HL-60/S4 (cell line): ENCODE results near the gene NLGN4X.

Experiments used
- in situ Hi-C: fragments of 300-500 bp; cut with MboI; formaldehyde crosslinking; loops from 2 replicates; pipeline ENCODE4 v1.14.3; 2022; ENCODE audit warnings: low sequenced_read_pairs

Gene NLGN4X

GRCh38 chrX:6228720-6229119 lies at the start of gene NLGN4X:
TSS of gene NLGN4X (minus strand) at chrX:6228867. CDS start at chrX:6151466, 77,401 bp downstream.
- in situ Hi-C loops: no loop called here

DNA sequence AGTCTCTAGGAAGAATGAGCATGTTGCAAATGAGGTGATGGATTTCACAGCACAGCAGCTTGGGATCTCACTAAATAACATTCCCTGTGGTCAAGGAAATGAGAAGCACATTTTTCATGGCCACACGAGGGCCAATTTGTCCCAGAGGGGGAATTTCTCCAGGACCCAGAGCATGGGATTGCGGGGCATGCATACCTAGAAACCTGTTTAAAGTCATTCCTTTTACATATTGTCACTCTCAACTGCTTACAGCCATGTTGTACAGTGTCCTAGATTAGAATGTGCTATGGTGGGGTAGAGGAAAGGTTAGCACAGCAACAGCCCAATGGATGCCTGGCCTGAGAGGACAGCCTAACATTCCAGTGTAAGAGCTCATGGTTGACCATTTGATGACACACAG lies 37.4 kb upstream of the NLGN4X start:
- in situ Hi-C loops: no loop called here

GRCh38 chrX:6262959-6263358 lies 34.3 kb upstream of the NLGN4X start:
- in situ Hi-C loops: no loop called here

DNA sequence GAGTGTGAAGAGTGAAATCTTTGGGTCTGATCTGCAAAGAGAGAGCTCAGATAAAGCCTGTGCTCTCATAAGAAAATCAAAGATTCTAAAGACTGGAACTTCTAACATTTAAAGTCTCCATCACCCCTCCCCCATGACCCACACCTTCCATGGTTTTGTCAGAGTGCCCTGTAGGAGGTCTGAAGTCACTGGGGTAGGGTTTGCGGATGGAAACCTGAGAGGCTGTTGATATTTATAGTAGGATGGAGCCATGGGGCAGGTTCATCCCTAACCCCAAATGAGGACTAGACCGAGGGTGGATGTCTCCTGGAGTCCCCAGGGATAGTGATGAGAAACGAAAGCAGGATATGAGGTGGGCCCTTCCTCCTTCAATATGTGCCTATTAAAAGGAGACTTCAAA lies 28.4 kb upstream of the NLGN4X start:
- in situ Hi-C loops: no loop called here

DNA sequence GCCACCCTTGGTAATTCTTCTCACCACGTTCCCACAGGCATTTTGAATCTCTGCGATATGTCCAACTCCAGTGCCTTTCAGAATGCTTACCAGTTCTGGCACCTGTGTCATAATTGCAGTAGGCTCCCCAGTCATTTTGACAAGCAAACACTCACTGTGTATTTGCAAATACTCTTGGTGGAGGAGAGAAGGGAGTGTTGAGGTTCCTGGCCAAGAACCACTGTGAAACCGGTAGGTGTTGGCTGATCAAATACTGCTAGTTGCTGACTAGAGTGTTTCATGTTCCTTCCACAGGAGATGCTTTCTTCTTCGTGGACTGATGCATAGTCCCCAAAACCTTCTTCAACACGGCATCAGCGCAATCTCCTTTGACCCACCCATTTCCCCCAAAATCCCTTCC lies 16.0 kb upstream of the NLGN4X start:
- in situ Hi-C loops: no loop called here

GRCh38 chrX:6238576-6238975 lies 9.9 kb upstream of the NLGN4X start:
- in situ Hi-C loops: no loop called here

DNA sequence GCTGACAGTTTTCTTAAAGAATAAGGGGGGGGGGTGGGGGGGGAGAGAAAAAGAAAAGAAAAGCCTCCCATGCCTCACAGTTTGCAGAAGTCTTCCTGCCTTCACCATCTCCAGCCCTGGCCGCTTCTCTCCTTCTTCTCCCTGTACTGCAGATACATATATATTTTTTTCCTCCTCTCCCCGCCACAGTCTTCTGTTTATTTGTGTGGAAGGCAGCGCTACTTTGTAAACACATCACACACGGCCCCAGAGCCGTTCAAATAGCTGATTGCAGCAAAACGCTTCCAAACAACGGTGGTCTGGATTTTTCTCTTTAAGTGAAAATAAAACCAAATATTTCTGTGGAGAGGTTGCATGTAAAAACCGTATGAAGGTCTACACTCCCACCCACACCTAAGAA lies 732 bp downstream of the NLGN4X start:
- in situ Hi-C loops: no loop called here

DNA sequence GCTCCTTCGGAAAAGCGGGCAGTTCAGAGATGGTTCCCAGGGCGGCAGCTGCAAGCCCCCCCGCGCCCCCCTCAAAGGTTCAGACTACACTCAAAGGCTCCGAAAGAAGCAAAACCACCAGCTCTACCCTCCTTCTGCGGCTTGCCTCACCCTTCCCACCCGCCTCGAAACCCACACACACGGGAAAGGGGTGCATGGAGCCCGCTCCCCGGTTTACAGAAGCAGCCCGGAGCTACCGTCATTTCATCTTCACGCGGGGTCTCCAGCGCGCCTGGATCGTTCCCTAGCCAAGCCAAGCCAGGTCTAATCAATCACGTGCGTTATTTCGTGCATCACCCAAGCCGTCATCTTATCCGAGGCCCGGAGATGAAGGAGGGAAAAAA lies 1.2 kb downstream of the NLGN4X start:
- in situ Hi-C loops: no loop called here

DNA sequence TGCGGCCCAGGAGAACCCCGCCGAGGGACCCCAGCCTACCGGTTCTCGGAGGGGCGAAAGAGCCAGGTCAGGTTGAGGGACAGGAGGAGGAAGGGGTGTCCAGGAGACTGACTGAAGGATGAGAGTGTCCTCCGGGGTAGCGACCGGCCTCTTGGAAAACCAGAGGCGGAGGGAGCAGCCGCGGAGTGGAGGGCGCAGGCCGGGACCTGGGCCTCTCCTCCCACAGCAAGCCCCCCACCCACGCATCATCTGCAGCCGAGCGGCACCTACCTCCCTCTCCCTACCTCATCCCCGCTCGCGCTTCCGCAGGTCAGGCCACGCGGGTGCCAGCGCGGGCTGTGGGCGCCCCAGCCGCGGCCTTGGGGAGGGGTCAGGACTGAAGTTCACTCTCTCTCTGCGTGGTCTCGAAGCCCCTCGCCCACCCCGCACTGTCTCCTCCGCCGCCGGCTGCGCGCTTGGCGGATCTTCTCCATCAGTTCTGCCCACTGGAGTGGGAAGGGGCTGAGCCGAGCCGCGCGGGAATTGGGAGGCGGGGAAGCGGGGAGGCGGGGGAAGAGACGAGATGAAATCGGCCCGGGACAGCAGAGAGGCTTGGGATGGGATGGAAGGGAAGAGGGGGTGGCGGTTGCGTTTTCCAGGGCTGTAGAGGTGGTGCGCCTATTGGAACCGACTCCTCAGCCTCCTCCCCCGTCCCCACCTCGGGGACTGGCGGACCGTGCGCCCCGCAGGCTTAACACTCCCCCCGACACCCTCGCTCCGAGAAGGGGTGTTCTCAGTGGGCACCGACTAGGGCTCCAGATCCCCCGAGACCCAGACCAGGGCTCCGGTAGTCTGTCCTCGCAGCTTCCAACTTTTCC lies 1.8 kb downstream of the NLGN4X start:
- in situ Hi-C loops: no loop called here

- in situ Hi-C loops: no loop called here
These were observed 2.6 kb downstream of the NLGN4X start for GRCh38 chrX:6225911-6226595.

DNA sequence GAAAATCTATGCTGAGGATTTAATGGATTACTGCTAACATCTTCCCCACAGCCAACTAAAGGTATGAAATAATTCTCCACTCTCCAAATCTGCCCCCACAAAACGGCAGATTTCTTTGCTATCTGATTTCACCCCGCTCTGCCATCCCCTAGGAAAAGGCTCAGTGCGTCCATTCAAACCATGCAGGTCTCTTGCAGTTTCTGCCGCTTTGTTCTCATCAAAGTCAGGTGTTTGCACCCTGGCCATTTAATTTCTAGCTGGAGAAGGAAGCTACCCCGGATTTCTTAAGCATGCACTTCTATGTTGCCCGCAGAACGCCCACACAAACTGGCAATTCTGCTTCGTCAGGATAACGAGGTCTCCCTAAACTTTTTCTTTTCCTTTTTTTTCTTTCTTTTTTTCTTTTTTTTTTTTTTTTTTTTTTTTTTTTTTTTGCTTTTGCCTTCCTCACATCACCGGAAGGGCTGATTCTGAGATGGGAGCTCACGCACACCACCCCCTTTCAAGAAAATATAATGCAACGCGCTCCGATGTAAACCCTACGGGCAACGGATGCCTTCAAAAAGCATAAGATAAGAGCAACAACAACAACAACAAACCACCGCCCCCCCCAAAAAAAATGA lies 3.3 kb downstream of the NLGN4X start:
- in situ Hi-C loops: no loop called here

DNA sequence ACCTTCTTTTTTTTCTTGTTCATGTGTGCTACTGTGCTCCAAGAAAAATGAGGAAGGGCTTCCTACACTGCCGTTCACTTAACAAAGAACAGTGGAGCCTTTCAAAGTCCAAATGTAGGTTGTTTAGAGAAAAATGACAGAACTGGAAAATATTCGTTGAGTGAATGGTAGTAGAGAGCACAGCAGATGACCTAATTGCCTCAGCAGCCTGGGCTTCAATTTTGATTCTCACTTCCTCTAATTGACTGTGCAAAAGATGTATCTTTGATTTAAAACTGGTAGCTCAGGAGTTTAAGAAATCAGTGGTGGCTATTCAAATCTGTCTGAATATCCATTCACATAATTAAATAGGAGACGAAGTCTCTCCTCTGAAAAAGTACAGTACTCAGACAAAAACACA lies 5.2 kb downstream of the NLGN4X start:
- in situ Hi-C loops: no loop called here

DNA sequence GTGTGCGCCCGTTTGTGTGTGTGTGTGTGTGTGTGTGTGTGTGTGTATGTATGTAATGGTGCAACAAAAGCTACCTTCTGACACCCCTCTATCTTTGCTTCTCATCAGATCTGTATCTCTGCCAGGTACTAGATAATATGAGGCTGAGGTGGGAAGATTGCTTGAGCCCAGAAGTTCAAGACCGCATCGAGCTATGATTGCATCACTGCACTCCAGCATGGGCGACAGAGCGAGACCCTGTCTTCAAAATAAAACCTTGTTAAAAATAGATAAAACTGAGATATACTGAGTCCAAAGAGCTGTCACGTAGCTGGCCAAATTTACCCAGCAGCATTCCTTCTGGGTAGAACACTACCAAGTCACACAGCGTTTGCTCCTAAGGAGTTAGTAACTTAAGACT lies 18.4 kb downstream of the NLGN4X start:
- in situ Hi-C loops: no loop called here

GRCh38 chrX:6203462-6204215 lies 25.0 kb downstream of the NLGN4X start:
- in situ Hi-C loops: no loop called here

GRCh38 chrX:6199486-6199885 lies 29.2 kb downstream of the NLGN4X start:
- in situ Hi-C loops: no loop called here

GRCh38 chrX:6187256-6187655 lies 41.4 kb downstream of the NLGN4X start:
- in situ Hi-C loops: no loop called here

- in situ Hi-C loops: no loop called here
These were observed 43.7 kb downstream of the NLGN4X start for GRCh38 chrX:6184900-6185515.

GRCh38 chrX:6175914-6176313 lies 52.8 kb downstream of the NLGN4X start:
- in situ Hi-C loops: no loop called here

DNA sequence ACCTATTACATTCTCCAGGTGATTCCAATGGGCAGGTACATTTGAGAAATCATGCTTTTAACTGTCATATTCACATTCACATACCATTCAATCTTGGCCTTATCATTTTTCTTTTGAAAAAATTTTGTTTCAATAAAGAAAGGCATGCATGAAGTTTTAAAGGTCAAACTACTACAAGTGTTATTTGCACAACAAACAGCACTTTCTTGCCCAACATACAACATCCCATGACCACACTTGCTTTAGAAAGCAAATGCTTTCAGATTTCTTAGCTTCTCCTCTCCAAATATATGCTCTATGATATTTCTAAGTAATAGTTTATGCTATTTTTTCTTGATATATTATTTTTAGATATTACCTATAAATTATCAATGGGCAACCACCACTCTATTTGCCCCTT lies 58.2 kb downstream of the NLGN4X start:
- in situ Hi-C loops: no loop called here

DNA sequence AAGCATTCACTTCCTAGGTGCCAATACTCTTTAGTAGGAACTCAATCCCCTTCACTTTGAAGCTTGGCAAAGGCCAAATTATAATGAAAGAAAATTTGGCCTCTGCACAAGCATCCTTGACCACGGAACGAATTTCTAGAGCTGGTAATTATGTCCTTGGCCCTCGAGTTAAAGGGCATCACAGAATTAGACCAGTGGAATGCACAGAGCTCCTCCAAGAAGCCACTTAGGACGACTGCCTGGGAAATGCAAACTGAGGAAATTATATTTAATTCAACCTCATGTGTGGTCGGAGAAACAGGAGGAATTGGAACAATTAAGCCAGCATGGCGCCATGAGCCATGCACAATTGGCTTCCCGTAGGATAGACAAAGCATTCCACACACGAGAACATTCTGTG lies 59.3 kb downstream of the NLGN4X start:
- in situ Hi-C loops: no loop called here

- in situ Hi-C loops: no loop called here
These were observed 64.9 kb downstream of the NLGN4X start for GRCh38 chrX:6163721-6164120.
